Activated CD8-positive, alpha-beta memory T cell treated with anti-CD3 and anti-CD28 coated beads for 48 hours (primary cell): ENCODE measurements around the gene LAMC2.

Experiments used
- DNase-seq, 3 experiments: peaks; one replicate each; pipeline ENCODE4 v3.0.0-alpha.2; 2020; ENCODE audit warnings: low read depth in 2 of 3, low spot score in 2 of 3

Gene LAMC2

GRCh38 chr1:183212870-183213269 lies 26.8 kb downstream of the LAMC2 start:
- no peak for DNase-seq

GRCh38 chr1:183214021-183214970 lies 28.2 kb downstream of the LAMC2 start:
- no peak for DNase-seq

GRCh38 chr1:183215076-183215720 lies 29.1 kb downstream of the LAMC2 start:
- DNase-seq = no peak

- no peak for DNase-seq
Measured at GRCh38 chr1:183215936-183216335, 29.9 kb downstream of the LAMC2 start.

GRCh38 chr1:183218027-183218618 lies 32.1 kb downstream of the LAMC2 start:
- no peak for DNase-seq

- DNase-seq = no peak
Measured at GRCh38 chr1:183218971-183219615, 33.0 kb downstream of the LAMC2 start.

- no peak for DNase-seq
Measured at GRCh38 chr1:183219616-183220009, 33.5 kb downstream of the LAMC2 start.

GRCh38 chr1:183222909-183223308 lies 36.8 kb downstream of the LAMC2 start:
- no peak for DNase-seq

GRCh38 chr1:183223467-183223866 lies 37.4 kb downstream of the LAMC2 start:
- no peak for DNase-seq

- no peak for DNase-seq
Measured at GRCh38 chr1:183226361-183226760, 40.3 kb downstream of the LAMC2 start.

- DNase-seq = no peak
Measured at GRCh38 chr1:183226963-183227362, 40.9 kb downstream of the LAMC2 start.

GRCh38 chr1:183227422-183228346 lies 41.6 kb downstream of the LAMC2 start:
- DNase-seq = no peak

- DNase-seq = no peak
Measured at GRCh38 chr1:183228347-183229220, 42.5 kb downstream of the LAMC2 start.

- no peak for DNase-seq
Measured at GRCh38 chr1:183230413-183230812, 44.3 kb downstream of the LAMC2 start.

GRCh38 chr1:183231545-183231944 lies 45.5 kb downstream of the LAMC2 start:
- no peak for DNase-seq

- no peak for DNase-seq
Measured at GRCh38 chr1:183233113-183233512, 47.0 kb downstream of the LAMC2 start.

GRCh38 chr1:183234660-183235476 lies 48.8 kb downstream of the LAMC2 start:
- no peak for DNase-seq

GRCh38 chr1:183235503-183235902 lies 49.4 kb downstream of the LAMC2 start:
- no peak for DNase-seq
